Activated naive CD4-positive, alpha-beta T cell treated with anti-CD3 and anti-CD28 coated beads, Interleukin-2, amount 50 U/mL, for 72 hours (primary cell): Measurements from ENCODE around the gene PM20D2. TPM values are rescaled to one million over a fixed set of nuclear protein-coding genes. Genes with fewer than 3 reads are reported as not detected.
A peak's percentile ranks its signal among the peaks of the same experiment; 100 is the strongest.

Experiments
- ATAC-seq, 2 donors: fragments of 150-1000 bp; cut with Tn5 transposase; 2 replicates each; pipeline ENCODE4 v1.10.0; 2021; ENCODE audit warnings: mild to moderate bottlenecking in 2 of 2, moderate library complexity in 2 of 2
- DNase-seq, 2 donors: peaks; one replicate each; pipeline ENCODE4 v3.0.0; 2021 to 2022; ENCODE audit warnings: low spot score in 2 of 2
- H3K27ac Mint-ChIP-seq, 2 donors: one replicate each; pipeline ENCODE4 v1.8.0; 2022; ENCODE audit warnings: mild to moderate bottlenecking in 2 of 2, mixed read lengths in 2 of 2
- H3K36me3 Mint-ChIP-seq, 2 donors: one replicate each; pipeline ENCODE4 v1.8.0; 2022; ENCODE audit warnings: mixed read lengths in 2 of 2
- H3K9me3 Mint-ChIP-seq, 2 donors: one replicate each; pipeline ENCODE4 v1.8.0; 2022; ENCODE audit warnings: mixed read lengths in 2 of 2
- total RNA-seq, 2 donors: library from RNA; stranded (reverse); gene quantifications; one replicate each; pipeline ENCODE4 v1.2.3, GENCODE V29; 2022

Gene PM20D2
- total RNA-seq, 2 donors from 2014 or later: 5.5 to 17.6 TPM

GRCh38 chr6:89139509-89140346 lies 6.1 kb upstream of the PM20D2 start:
- ATAC-seq (no peak), DNase-seq (no peak)
- Mint-ChIP-seq H3K36me3 (no peaks in the 10 kb centered on the region), H3K9me3 (no peaks in the 10 kb centered on the region), H3K27ac (no peak overlapping the region)

GRCh38 chr6:89140347-89141156 lies 5.3 kb upstream of the PM20D2 start:
- no peaks in the 10 kb centered on the region for H3K36me3 Mint-ChIP-seq
- ATAC-seq (no peak), DNase-seq (no peak)
- no peak overlapping the region for H3K27ac Mint-ChIP-seq
- no peaks in the 10 kb centered on the region for H3K9me3 Mint-ChIP-seq

GRCh38 chr6:89144354-89144906 lies 1.4 kb upstream of the PM20D2 start:
- Mint-ChIP-seq H3K36me3 (peaks cover 20 to 22% of the 10 kb centered on the region in 2 donors), H3K27ac (no peak overlapping the region), H3K9me3 (no peaks in the 10 kb centered on the region)
- peak in 1 of 2 donors; percentile 7 for DNase-seq
- ATAC-seq: peak in 1 of 2 donors; percentile 49

- ATAC-seq (peak; percentile 83 to 84), DNase-seq (peak in 1 of 2 donors; percentile 41)
- H3K36me3 Mint-ChIP-seq: peaks cover 24 to 27% of the 10 kb centered on the region in 2 donors
- H3K9me3 Mint-ChIP-seq: no peaks in the 10 kb centered on the region
- H3K27ac Mint-ChIP-seq: peak overlapping the region; percentile 96 to 99
These were observed 532 bp upstream of the PM20D2 start for GRCh38 chr6:89145091-89145955.

- Mint-ChIP-seq H3K36me3 (peaks cover 24 to 27% of the 10 kb centered on the region in 2 donors), H3K9me3 (no peaks in the 10 kb centered on the region), H3K27ac (peak overlapping the region; percentile 16 to 75)
- DNase-seq (peak in 1 of 2 donors; percentile 38), ATAC-seq (no peak)
These were observed 1.2 kb downstream of the PM20D2 start for GRCh38 chr6:89146718-89147700.

GRCh38 chr6:89148016-89148750 lies 2.3 kb downstream of the PM20D2 start:
- Mint-ChIP-seq H3K36me3 (peaks cover 24 to 27% of the 10 kb centered on the region in 2 donors), H3K9me3 (no peaks in the 10 kb centered on the region), H3K27ac (no peak overlapping the region)
- no peak for DNase-seq
- ATAC-seq: no peak

GRCh38 chr6:89154131-89154530 lies 8.3 kb downstream of the PM20D2 start:
- ATAC-seq: no peak
- Mint-ChIP-seq H3K27ac (no peak overlapping the region), H3K36me3 (peaks cover 11 to 20% of the 10 kb centered on the region in 2 donors), H3K9me3 (no peaks in the 10 kb centered on the region)
- no peak for DNase-seq

GRCh38 chr6:89160331-89161092 lies 14.7 kb downstream of the PM20D2 start:
- no peak overlapping the region for H3K27ac Mint-ChIP-seq
- no peak for DNase-seq
- no peaks in the 10 kb centered on the region for H3K9me3 Mint-ChIP-seq
- peaks cover 13% of the 10 kb centered on the region in 2 donors for H3K36me3 Mint-ChIP-seq
- ATAC-seq: no peak

- peaks cover 9 to 13% of the 10 kb centered on the region in 2 donors for H3K36me3 Mint-ChIP-seq
- peak overlapping the region in 1 of 2 donors; percentile 1 for H3K27ac Mint-ChIP-seq
- ATAC-seq: no peak
- no peak for DNase-seq
- no peaks in the 10 kb centered on the region for H3K9me3 Mint-ChIP-seq
These were observed 15.6 kb downstream of the PM20D2 start for GRCh38 chr6:89161326-89162046.

GRCh38 chr6:89162047-89162371 lies 16.2 kb downstream of the PM20D2 start:
- Mint-ChIP-seq H3K9me3 (no peaks in the 10 kb centered on the region), H3K36me3 (peaks cover 7 to 13% of the 10 kb centered on the region in 2 donors), H3K27ac (no peak overlapping the region)
- no peak for DNase-seq
- ATAC-seq: no peak

- Mint-ChIP-seq H3K36me3 (no peaks in the 10 kb centered on the region), H3K27ac (no peak overlapping the region), H3K9me3 (no peaks in the 10 kb centered on the region)
- DNase-seq: no peak
- no peak for ATAC-seq
These were observed 26.3 kb downstream of the PM20D2 start for GRCh38 chr6:89172131-89172530.

- Mint-ChIP-seq H3K9me3 (no peaks in the 10 kb centered on the region), H3K27ac (no peak overlapping the region), H3K36me3 (no peaks in the 10 kb centered on the region)
- DNase-seq: no peak
- ATAC-seq: no peak
These were observed 27.8 kb downstream of the PM20D2 start for GRCh38 chr6:89173634-89174033.

GRCh38 chr6:89180112-89180511 lies 34.3 kb downstream of the PM20D2 start:
- H3K27ac Mint-ChIP-seq: no peak overlapping the region
- ATAC-seq (no peak), DNase-seq (no peak)
- no peaks in the 10 kb centered on the region for H3K9me3 Mint-ChIP-seq
- no peaks in the 10 kb centered on the region for H3K36me3 Mint-ChIP-seq

- Mint-ChIP-seq H3K27ac (no peak overlapping the region), H3K9me3 (no peaks in the 10 kb centered on the region), H3K36me3 (no peaks in the 10 kb centered on the region)
- DNase-seq (no peak), ATAC-seq (no peak)
These were observed 35.1 kb downstream of the PM20D2 start for GRCh38 chr6:89180971-89181370.
